Activated effector memory CD4-positive, alpha-beta T cell treated with anti-CD3 and anti-CD28 coated beads, Interleukin-2, amount 50 U/mL, for 16 hours (primary cell): ENCODE data around the gene MC1R.

Experiments
- DNase-seq: peaks from one replicate; pipeline ENCODE4 v3.0.0-alpha.2; 2020

Gene MC1R

GRCh38 chr16:89897204-89897603 is 21.5 kb upstream of the MC1R start:
- DNase-seq = no peak

- no peak for DNase-seq
These were observed 20.3 kb upstream of the MC1R start for GRCh38 chr16:89898201-89898967.

DNA sequence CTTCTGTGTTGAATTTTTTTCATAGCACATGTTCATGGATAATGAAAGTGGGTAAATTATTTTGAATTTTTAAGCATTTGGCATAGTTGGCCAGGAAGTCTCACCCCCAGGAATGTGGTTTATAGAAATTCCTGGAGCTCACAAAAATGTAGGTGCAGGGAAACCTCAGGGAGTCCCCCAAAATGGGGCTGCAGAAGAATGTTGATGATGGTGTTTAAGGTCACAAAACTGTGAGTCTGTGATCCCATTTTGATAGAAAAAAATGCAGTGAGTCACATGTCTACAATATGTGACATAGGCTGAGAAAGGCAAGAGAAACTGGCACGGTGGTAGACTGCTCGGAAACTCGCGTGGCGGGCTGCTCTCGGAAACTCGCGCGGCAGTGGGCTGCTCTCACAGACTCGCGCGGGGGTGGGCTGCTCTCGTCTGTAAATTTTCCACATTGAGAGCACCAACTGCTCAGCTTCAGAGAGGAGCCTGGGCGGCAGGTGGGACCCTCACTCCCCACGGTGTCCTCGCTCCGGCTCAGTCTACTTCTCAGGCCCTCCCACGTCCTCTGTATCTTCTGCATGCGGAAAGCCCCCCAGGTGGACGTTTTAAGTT is 18.7 kb upstream of the MC1R start:
- no peak for DNase-seq

DNA sequence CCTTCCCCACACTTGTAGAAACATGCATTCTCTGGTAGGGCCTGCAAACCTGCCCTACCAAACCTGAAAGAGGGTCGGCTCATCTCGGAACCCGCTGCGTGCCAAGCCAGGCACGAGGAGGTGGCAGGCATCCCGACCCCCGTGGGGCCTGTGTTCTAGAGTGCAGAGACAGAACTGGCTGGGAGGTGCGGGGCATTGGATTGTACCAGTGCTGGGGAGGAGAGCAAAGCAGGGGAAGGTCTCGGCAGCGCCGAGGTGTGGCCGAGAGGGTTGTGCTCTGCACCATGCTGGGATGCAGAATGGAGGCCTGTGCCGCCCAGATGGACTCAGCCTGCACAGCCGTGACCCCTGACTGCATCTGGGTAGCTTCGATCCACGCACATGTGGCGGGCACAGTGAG is 17.8 kb upstream of the MC1R start:
- DNase-seq = no peak

DNA sequence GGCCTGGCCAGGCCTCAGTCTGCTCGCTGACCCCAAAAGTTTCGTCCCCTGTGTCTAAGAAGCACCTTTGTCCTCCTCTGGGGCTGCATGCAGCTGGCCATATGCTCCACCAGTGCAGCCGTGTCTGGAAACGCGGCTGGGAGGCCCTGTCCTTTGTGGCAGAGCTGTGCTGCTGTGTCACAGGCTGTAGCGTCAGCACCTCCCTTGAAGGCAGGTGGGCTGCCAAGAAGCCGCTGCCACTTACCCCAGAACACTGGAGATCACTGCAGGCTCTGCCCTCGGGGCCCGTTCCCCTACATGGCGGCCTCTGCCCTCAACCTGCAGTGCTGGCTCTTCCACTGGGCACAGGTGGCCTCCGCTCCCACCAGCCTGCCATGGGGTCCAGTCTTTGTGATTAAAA is 15.7 kb upstream of the MC1R start:
- no peak for DNase-seq

GRCh38 chr16:89903908-89904515 is 14.7 kb upstream of the MC1R start:
- no peak for DNase-seq

- no peak for DNase-seq
These were observed 13.8 kb upstream of the MC1R start for GRCh38 chr16:89904606-89905510.

DNA sequence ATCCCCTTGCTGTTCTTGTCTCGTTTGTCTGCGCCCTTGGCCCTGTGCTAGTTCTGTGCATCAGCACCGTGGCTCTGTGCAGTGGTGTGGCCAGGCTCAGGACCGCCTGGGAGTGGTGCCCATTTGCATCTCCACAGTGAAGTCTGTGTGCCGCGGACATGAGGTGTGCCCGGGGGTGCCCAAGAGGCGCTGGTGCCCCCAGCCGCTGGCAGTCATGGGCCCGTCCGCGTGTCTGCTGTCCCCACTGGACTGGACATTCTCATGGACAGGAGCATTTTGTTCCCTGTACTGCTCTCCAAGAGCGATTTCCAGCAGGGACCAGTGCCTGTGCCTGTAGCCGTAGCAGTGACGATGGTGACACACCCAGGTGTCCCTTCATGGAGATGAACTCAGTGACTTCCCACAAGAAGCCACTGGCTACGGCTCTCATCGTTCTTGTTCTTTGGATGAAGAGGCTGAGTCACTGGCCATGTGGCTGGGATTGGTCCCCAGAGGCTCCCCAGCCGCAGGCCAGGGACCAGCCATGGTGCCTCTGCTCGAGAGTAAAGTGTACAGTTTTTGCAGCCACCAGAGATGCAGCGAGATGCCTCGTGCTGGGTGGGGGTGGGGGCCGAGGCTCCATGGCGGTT is 13.0 kb upstream of the MC1R start:
- no peak for DNase-seq

DNA sequence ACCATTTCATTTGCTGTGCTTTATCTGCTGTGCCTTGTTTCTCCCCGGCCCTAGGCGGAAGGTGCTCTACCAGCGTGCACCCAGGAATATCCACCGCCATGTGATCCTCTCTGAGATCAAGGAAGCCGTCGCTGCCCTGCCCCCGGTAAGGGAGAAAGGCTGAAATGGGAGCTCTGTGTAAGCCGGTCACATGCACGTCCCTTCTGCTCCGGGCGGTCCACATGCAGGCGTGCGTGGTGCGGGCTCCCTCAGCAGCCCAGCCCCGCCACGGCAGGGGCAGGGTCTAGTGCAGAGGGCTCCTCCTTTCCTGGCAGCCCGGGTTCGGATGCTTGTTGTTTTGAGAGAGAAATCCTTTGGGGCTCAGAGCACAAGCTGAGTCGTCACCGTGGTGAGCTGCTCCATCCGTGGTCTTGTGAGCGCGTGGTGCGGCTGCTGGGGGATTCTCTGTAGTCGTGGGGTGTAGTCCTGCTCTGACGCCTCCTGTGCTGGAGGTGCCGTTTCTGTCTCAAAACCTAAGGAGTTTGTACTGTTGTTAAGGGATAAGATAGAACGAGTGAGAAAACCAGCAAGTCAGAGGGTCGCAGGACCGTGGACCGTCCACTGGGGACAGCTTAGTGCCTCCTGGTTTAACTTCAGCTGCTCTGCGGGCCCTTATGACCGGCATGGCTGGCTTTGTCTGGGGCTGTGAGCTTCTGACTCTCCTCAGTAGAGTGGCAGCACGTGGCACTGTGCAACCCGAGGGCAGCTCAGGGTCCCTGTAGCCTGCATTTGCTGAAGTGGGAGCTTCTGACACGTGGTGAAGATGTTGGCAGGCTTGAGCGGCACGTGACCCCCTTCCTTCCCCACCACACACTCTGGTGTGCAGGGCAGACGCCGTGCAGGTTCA is 12.3 kb upstream of the MC1R start:
- no peak for DNase-seq

DNA sequence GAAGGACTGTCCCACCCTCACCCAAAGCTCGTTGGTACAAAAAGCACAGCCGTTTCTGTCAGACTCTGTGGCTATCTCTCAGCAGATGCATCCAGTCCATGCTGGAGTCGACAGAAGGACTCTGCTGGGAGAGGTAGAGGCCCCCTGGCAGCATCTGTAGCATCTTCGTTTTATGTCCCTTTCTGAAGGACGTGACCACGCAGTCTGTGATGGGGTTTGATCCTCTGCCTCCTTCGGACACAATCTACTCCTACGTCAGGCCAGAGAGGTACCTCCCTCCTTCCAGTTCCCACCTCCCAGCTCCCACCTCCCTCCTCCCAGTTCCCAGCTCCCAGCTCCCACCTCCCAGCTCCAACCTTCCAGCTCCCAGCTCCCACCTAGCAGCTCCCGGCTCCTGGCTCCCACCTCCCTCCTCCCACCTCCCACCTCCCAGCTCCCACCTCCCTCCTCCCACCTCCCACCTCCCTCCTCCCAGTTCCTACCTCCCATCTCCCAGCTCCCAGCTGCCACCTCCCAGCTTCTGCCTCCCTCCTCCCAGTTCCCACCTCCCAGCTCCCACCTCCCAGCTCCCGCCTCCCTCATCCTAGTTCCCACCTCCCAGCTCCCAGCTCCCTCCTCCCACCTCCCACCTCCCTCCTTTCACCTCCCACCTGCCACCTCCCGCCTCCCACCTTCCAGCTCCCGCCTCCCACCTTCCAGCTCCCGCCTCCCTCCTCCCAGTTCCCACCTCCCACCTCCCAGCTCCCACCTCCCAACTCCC is 11.4 kb upstream of the MC1R start:
- no peak for DNase-seq

DNA sequence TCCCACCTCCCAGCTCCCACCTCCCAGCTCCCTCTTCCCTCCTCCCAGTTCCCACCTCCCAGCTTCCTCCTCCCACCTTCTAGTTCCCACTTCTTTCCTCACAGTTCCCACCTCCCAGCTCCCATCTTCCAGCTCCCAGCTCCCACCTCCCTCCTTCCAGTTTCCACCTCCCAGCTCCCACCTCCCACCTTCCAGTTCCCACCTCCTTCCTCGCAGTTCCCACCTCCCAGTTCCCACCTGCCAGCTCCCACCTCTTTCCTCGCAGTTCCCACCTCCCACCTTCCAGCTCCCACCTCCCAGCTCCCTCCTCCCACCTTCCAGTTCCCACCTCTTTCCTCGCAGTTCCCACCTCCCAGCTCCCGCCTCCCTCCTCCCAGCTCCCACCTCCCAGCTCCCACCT is 10.4 kb upstream of the MC1R start:
- DNase-seq = no peak

DNA sequence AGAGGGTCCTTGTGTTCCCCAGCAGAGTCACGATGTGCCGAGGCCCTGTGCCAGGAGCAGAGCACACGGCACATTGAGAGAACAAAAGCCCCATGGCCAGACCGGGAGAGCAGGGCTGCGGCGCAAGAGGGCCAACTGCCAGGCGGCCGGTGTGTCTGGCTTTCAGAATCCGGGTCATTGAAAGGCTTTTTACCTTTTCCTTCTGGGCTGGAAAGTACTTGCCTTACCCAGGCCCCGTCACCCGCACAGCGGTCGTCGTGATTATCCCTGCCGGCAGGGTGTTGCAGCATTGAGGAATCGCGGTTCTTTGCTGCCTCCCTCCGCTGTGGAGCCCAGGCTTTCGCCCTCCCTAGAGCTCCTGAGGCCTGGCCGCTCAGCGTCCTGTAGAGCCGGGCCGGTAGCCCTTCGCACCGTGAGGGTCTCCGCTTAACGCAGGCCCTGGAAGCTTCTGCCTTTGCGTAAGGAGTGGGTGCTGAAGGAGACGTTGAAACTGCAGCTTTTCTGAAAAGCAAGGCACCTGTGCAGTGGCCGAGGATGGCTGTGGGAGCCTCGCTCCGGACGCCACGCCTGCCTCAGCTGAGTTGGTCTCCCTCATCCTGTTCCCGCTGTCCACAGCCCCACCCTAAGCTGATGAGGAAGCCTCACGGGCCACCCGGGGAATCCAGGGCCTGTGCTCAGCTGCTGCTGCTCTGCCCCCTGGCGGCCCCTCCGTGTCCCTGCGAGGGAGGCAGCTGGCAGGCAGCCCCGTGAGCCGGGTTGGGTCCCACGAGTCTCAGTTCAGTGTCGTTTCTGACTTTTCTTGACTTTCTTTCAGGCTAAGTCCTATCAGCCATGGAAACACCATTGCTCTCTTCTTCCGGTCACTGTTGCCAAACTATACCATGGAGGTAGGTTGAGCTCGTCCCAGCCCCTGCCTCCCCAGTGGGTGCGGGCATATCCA is 8.6 kb upstream of the MC1R start:
- peak; percentile 89 for DNase-seq

- no peak for DNase-seq
These were observed 7.8 kb upstream of the MC1R start for GRCh38 chr16:89910717-89911354.

DNA sequence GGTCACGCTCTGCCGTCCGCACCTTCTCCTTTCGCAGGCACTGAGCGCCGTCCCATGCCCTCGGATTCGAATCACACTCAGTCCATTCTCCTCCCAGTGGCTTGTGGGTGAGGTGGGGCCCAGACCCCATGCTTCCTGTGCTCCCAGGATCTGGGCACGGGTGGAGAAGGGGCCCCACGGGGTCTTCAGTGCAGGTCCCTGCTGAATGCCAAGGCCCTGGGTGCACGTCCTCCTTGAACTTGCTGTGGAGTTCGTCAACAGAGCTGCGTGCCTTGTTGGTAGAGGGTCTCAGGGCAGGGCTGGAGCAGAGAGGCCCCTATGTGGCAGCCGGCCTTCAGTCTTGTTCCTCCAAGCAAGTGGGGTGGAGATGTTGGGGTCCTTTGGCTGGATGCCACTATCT is 7.3 kb upstream of the MC1R start:
- no peak for DNase-seq

DNA sequence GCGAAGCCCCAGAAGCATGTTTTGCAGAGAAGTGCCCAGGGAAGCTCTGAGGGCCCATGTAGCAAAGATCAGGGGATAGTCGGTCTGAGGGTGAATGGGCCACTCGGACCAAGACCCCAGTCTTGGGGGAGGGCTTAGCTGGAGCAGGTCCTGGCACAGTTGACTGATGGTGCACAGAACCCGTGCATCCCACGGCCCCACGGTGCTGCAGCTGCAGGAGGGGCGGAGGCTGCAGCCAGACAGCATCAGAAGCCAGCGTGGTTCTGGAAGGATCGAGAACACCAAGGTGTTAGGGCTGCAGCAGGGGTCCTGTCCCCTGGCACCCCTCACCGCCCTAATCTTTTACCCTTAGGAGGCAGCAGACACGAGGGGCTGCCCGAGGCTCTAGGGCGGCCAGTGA is 6.5 kb upstream of the MC1R start:
- DNase-seq = no peak

DNA sequence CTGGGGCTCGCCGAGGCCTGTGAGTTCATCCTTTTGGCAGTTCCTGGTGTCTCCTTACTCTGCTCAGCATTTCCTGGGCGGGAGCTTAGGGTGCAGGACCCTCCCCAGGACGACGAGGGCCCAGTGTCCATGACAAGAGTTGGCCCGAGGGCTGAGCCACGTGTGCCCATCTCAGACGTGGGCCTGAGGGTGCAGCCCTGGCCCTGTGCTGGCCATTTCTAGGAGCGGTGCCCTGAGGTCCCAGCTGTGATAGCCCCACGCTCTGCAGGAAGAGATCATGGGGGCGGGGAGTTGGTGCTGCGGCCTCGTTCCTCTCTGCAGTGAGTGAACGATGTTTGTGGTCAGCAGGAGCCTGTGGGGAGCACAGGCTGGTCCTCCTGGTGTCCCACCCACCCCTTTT is 6.0 kb upstream of the MC1R start:
- no peak for DNase-seq

GRCh38 chr16:89913408-89914387 is 5.0 kb upstream of the MC1R start:
- no peak for DNase-seq
